ENCODE results near the gene OR2B2. TPM values are rescaled to one million over a fixed set of nuclear protein-coding genes. Genes with fewer than 3 reads are reported as not detected.

OR2B2 gene
- total and polyA plus RNA-seq, 2 of the 4 experiments (the other 2 are of a cell fraction) = not detected

- Histone ChIP-seq H3K27ac (ENCODE audit: insufficient read depth, low read length) (peak overlapping the region; percentile 18; the same call in 1 of the 2 replicates), H4K91ac (ENCODE audit: insufficient read depth, low read depth, low read length) (peak overlapping the region; percentile 67), H2AK9ac (replicated peaks; ENCODE audit: low read depth, low read length, poor library complexity) (no peak overlapping the region), H2BK20ac (ENCODE audit: low read depth, low read length) (peak overlapping the region; percentile 73), H4K8ac (ENCODE audit: low read depth in 2 of 2, low read length in 2 of 2) (peak overlapping the region; percentile 7 to 29; a peak in 2 of 4 replicates), H2BK120ac (ENCODE audit: low read depth, low read length) (peak overlapping the region; percentile 58), H3K79me1 (ENCODE audit: low read depth in 1 of 2, low read length in 2 of 2) (peaks cover 0 to 8% of the 10 kb centered on the region in 2 experiments; a peak in 1 of 4 replicates), H3K56ac (ENCODE audit: extremely low read depth, insufficient read depth, low read length) (peak overlapping the region; percentile 62; the same call in 1 of the 2 replicates), H3K14ac (replicated peaks; ENCODE audit: low read depth, low read length) (no peak overlapping the region), H3K4me3 (ENCODE audit: insufficient read depth, low read depth, low read length) (no peak overlapping the region), H3K18ac (ENCODE audit: low read depth, low read length) (peak overlapping the region; percentile 24; the same call in 1 of the 2 replicates), H3K9me1 (ENCODE audit: insufficient read depth, low read length) (peaks cover 4% of the 10 kb centered on the region; the same call in 1 of the 2 replicates), H3K9me3 (ENCODE audit: control insufficient read depth, insufficient read depth, low read length) (no peaks in the 10 kb centered on the region), H3K4ac (ENCODE audit: low read depth, low read length) (peak overlapping the region; percentile 14; the same call in 1 of the 2 replicates), H3K23ac (ENCODE audit: low read depth, low read length) (peak overlapping the region; percentile 54; the same call in 1 of the 2 replicates), H2AFZ (replicated peaks; ENCODE audit: low read length, poor library complexity) (no peak overlapping the region), H3K36me3 (ENCODE audit: control insufficient read depth, insufficient read depth, low read length) (no peaks in the 10 kb centered on the region), H2BK5ac (ENCODE audit: low read depth, low read length, poor library complexity, severe bottlenecking) (peak overlapping the region; percentile 36), H4K5ac (ENCODE audit: low read depth, low read length) (0 out of 2 replicates have a peak overlapping the region, but pooled peaks have one; percentile 6), H4K20me1 (ENCODE audit: insufficient read depth, low read length) (no peaks in the 10 kb centered on the region), H3K4me2 (ENCODE audit: low read depth, low read length) (peak overlapping the region; percentile 51; the same call in 1 of the 2 replicates), H3K4me1 (ENCODE audit: control insufficient read depth, insufficient read depth, low read length) (peaks cover 7% of the 10 kb centered on the region), H3K27me3 (ENCODE audit: control insufficient read depth, insufficient read depth, low read length) (no peaks in the 10 kb centered on the region), H2BK15ac (ENCODE audit: low read depth, low read length) (no peak overlapping the region), H3K9ac (ENCODE audit: low read depth, low read length) (no peak overlapping the region), H2AK5ac (ENCODE audit: low read depth, low read length) (no peak overlapping the region)
- WGBS, 2 experiments (ENCODE audit: extremely low coverage in 2 of 2, insufficient read length in 1 of 2) = no CpG with 5 or more reads among the region's 1 CpG
- no peak for ATAC-seq (ENCODE audit: low read depth)
- intact Hi-C loops (cut with micrococcal nuclease) (no loop called here), in situ Hi-C loops (cut with MboI; ENCODE audit: low sequenced_read_pairs) (loop anchor here (5.0 kb wide), 1 partner anchor 36 kb away; a partner anchor contains a TSS), dilution Hi-C loops (cut with HindIII; ENCODE audit: low sequenced_read_pairs, unreplicated experiment) (no loop called here)
- peak; percentile 8 for DNase-seq
- no TSS peak for BruUV-seq (replicated peaks)
- TF ChIP-seq SMC3 (IDR thresholded peaks at IDR 0.05; ENCODE audit: low read depth, low read length) = no peak
- no peak for TF ChIP-seq MAFK (IDR thresholded peaks at IDR 0.05; ENCODE audit: low read depth, low read length)
- TF ChIP-seq BHLHE40 (IDR thresholded peaks at IDR 0.05; ENCODE audit: low read depth, low read length) = no peak
- no peak for TF ChIP-seq USF2 (IDR thresholded peaks at IDR 0.05; ENCODE audit: low read depth, low read length)
- no peak for TF ChIP-seq CEBPB (IDR thresholded peaks at IDR 0.05; ENCODE audit: low read depth, low read length)
- TF ChIP-seq CTCF (conservative IDR thresholded peaks at IDR 0.05; ENCODE audit: low read depth, low read length) = no peak
- no peak for TF ChIP-seq NFE2L2 (IDR thresholded peaks at IDR 0.05; ENCODE audit: low read depth, low read length)
- TF ChIP-seq CHD1 (IDR thresholded peaks at IDR 0.05; ENCODE audit: low read depth, low read length) = no peak
- no peak for TF ChIP-seq RCOR1 (IDR thresholded peaks at IDR 0.05; ENCODE audit: insufficient replicate concordance, low read length)
- TF ChIP-seq MXI1 (IDR thresholded peaks at IDR 0.05; ENCODE audit: borderline replicate concordance, low read depth, low read length) = no peak
- no peak for TF ChIP-seq ELK1 (IDR thresholded peaks at IDR 0.05; ENCODE audit: borderline replicate concordance, low read depth, low read length)
- TF ChIP-seq RFX5 (IDR thresholded peaks at IDR 0.05; ENCODE audit: low read depth, low read length) = no peak
- no peak for TF ChIP-seq RAD21 (IDR thresholded peaks at IDR 0.05; ENCODE audit: low read length)
- no peak for TF ChIP-seq MAZ (IDR thresholded peaks at IDR 0.05; ENCODE audit: borderline replicate concordance, low read depth, low read length)
- POLR2A ChIA-PET (ENCODE audit: unreplicated experiment) = interaction anchor here (0.7 to 4.2 kb wide), 4 partner anchors 22 to 35 kb away, joined by 5 to 61 read pairs (median 8); a partner anchor contains a TSS
- CTCF ChIA-PET = no interaction called here
These were observed 44.3 kb downstream of the OR2B2 start for GRCh38 chr6:27867945-27868300.

All from IMR-90 (cell line).